Vagina (tissue), 2 donors: ENCODE results near the gene KRTAP9-8.

Experiments used
- CTCF ChIP-seq, 3 experiments: fragments of 450-650 bp in 2 of 3; fragments of 200-600 bp in 1 of 3; sonication (generic) in 1 of 3; IDR thresholded peaks; one replicate each; pipeline ENCODE4 v1.5.1; 2017 to 2019; ENCODE audit warnings: antibody characterized with exemption in 3 of 3, mild to moderate bottlenecking in 2 of 3, moderate library complexity in 2 of 3
- POLR2AphosphoS5 ChIP-seq, 2 donors: sonication (generic); formaldehyde crosslinking; IDR thresholded peaks; one replicate each; pipeline ENCODE4 v1.9.0; 2017; ENCODE audit warnings: antibody characterized with exemption in 2 of 2, mild to moderate bottlenecking in 2 of 2, low read depth in 1 of 2; ENCODE audit not compliant: insufficient read depth in 1 of 2

- no peak for TF ChIP-seq CTCF (IDR thresholded peaks at IDR 0.05)
- TF ChIP-seq POLR2AphosphoS5 (IDR thresholded peaks at IDR 0.05; ENCODE audit: insufficient read depth in 1 of 2, low read depth in 1 of 2) = no peak
Measured at GRCh38 chr17:41263212-41263611, 25.4 kb downstream of the KRTAP9-8 start.
